MCF 10A (cell line): ENCODE results near the gene CWF19L2. TPM values are rescaled to one million over a fixed set of nuclear protein-coding genes. Genes with fewer than 3 reads are reported as not detected.
"Not testable (repeated sequence)": the region's sequence is repeated elsewhere in the genome, so short reads cannot be mapped to it uniquely, and the experiment has no call there.

Experiments used
- Bru-seq: library from RNA; stranded (reverse); fragments of 400-500 nt; gene quantifications from one replicate; lab custom pipeline; 2021; lab: Mats Ljungman, UMichigan
- BruChase-seq, 2 experiments: library from RNA; stranded (reverse); fragments of 400-500 nt; gene quantifications; one replicate each; lab custom pipeline; 2021; lab: Mats Ljungman, UMichigan
- BruUV-seq: library from RNA; stranded (reverse); fragments of 400-500 nt; replicated peaks from 2 replicates; lab custom pipeline; 2021; lab: Mats Ljungman, UMichigan
- CTCF ChIA-PET: fragments of 300-600 bp; sonication (Branson Sonifier 250); formaldehyde crosslinking; extraction: SDS; loops from one replicate; lab custom pipeline; 2021; ENCODE audit warnings: antibody characterized with exemption, inconsistent platforms; lab: Yijun Ruan, JAX
- POLR2A ChIA-PET: fragments of 300-600, 350-650 bp; sonication (Branson Sonifier 250); formaldehyde crosslinking; extraction: SDS; loops from one replicate; lab custom pipeline; 2020; ENCODE audit warnings: antibody characterized with exemption, inconsistent platforms; lab: Yijun Ruan, JAX
- DNase-seq: peaks from one replicate; pipeline ENCODE4 v3.0.0-alpha.2; 2018; ENCODE audit not compliant: unreplicated experiment
- H3K27ac Mint-ChIP-seq: one replicate; pipeline ENCODE4 v1.8.0; 2022; ENCODE audit warnings: mild to moderate bottlenecking, low read depth, mixed read lengths; ENCODE audit not compliant: unreplicated experiment
- H3K27me3 Mint-ChIP-seq: one replicate; pipeline ENCODE4 v1.8.0; 2022; ENCODE audit warnings: mixed read lengths; ENCODE audit not compliant: insufficient read depth, unreplicated experiment
- H3K36me3 Mint-ChIP-seq: one replicate; pipeline ENCODE4 v1.8.0; 2022; ENCODE audit warnings: mild to moderate bottlenecking, moderate library complexity, mixed read lengths; ENCODE audit not compliant: insufficient read depth, unreplicated experiment
- H3K4me1 Mint-ChIP-seq: one replicate; pipeline ENCODE4 v1.8.0; 2022; ENCODE audit warnings: mixed read lengths; ENCODE audit not compliant: insufficient read depth, unreplicated experiment
- H3K4me3 Mint-ChIP-seq: one replicate; pipeline ENCODE4 v1.8.0; 2022; ENCODE audit warnings: mild to moderate bottlenecking, moderate library complexity, mixed read lengths; ENCODE audit not compliant: unreplicated experiment
- H3K9me3 Mint-ChIP-seq: one replicate; pipeline ENCODE4 v1.8.0; 2022; ENCODE audit warnings: mixed read lengths; ENCODE audit not compliant: unreplicated experiment
- intact Hi-C: fragments of 100-400 bp; cut with micrococcal nuclease; formaldehyde crosslinking; loops from 2 replicates; pipeline ENCODE4 v1.14.1; 2022
- long read RNA-seq: library from polyadenylated mRNA; stranded (forward); transcript quantifications from one replicate; pipeline ENCODE4 v2.0.0, GENCODE V29; 2022
- total RNA-seq: library from RNA; stranded (reverse); gene quantifications from 2 replicates; pipeline ENCODE4 v1.2.3, GENCODE V29; 2022
- TF ChIP-seq, protein P1 (sequence below): fragments of 200-600 bp; IDR thresholded peaks from one replicate; pipeline ENCODE4 v1.8.0; 2022; ENCODE audit warnings: antibody characterized with exemption, mild to moderate bottlenecking; ENCODE audit not compliant: unreplicated experiment

The CWF19L2 gene
- total RNA-seq (8.5 and 10.7 TPM in 2 replicates), Bru-seq, nascent RNA (percentile 75 among the genes with signal in this experiment), BruChase-seq, experiment 1, labeled RNA remaining after a 6-hour chase (percentile 62 among the genes with signal in this experiment), BruChase-seq, experiment 2, labeled RNA remaining after a 2-hour chase (percentile 66 among the genes with signal in this experiment)
- long read RNA-seq, transcript CWF19L2-201 (18 exons, 3,278 nt): major isoform, 14 of 28 reads
- long read RNA-seq, partial matches to known transcripts: 5 of 28 reads
- long read RNA-seq, other reads (novel, unspliced or antisense): 9 of 28 reads

DNA sequence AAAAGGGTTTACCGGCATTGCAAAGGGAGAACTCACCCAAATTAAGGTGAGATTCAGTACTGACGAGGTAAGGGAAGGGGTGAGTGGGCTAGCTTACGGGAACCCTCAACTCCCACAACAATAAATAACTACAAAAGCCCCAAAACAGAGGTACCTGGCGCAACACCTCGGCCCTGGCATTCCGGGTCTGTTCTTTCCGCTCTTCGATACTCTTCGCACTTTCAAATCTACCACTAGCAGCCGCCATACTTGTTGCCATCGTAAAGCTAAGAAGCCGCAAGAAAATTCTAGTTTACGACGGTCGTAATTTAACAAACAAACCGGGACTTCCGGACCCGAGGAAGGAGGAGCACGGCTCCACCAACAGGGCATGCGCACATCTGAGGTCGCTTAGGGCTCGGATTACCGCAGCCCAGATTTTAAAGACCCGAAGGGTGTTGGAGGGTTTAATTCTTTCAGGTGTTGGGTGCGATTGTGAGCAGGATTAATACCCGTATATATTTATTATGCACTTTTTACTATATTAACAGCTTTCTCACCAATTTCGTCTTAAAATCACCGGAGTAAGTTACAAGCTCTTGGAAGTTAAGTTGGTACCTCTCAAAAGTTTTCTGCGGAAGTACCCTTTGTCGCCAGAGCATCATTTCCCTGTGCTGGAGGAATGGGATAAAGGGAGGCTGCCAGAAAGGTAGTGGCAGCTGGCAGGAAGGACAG lies at the start of gene CWF19L2:
CWF19L2 (minus strand) TSS at position 268 of the 714 bp plus-strand sequence; CDS start at position 259, 9 bp downstream.
- POLR2A ChIA-PET: interaction anchor here (0.5 to 2.7 kb wide), 22 partner anchors 9 to 1301 kb away, joined by 3 to 23 read pairs (median 4); no protein-coding TSS in a partner anchor
- Mint-ChIP-seq H3K36me3 (peaks cover 16% of the 10 kb centered on the region), H3K9me3 (no peaks in the 10 kb centered on the region), H3K27me3 (peaks cover 10% of the 10 kb centered on the region), H3K4me3 (peak within 1 kb of the TSS; percentile 91), H3K27ac (peak within 1 kb of the TSS; percentile 87), H3K4me1 (peaks cover 16% of the 10 kb centered on the region)
- BruUV-seq: no TSS peak
- CTCF ChIA-PET: interaction anchor here (0.6 to 1.4 kb wide), 6 partner anchors 9 to 1138 kb away, joined by 3 to 6 read pairs (median 4); no protein-coding TSS in a partner anchor
- intact Hi-C loops: no loop called here
- peak; percentile 95 for DNase-seq
- TF ChIP-seq, protein P1, sequence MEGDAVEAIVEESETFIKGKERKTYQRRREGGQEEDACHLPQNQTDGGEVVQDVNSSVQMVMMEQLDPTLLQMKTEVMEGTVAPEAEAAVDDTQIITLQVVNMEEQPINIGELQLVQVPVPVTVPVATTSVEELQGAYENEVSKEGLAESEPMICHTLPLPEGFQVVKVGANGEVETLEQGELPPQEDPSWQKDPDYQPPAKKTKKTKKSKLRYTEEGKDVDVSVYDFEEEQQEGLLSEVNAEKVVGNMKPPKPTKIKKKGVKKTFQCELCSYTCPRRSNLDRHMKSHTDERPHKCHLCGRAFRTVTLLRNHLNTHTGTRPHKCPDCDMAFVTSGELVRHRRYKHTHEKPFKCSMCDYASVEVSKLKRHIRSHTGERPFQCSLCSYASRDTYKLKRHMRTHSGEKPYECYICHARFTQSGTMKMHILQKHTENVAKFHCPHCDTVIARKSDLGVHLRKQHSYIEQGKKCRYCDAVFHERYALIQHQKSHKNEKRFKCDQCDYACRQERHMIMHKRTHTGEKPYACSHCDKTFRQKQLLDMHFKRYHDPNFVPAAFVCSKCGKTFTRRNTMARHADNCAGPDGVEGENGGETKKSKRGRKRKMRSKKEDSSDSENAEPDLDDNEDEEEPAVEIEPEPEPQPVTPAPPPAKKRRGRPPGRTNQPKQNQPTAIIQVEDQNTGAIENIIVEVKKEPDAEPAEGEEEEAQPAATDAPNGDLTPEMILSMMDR: no peak

DNA sequence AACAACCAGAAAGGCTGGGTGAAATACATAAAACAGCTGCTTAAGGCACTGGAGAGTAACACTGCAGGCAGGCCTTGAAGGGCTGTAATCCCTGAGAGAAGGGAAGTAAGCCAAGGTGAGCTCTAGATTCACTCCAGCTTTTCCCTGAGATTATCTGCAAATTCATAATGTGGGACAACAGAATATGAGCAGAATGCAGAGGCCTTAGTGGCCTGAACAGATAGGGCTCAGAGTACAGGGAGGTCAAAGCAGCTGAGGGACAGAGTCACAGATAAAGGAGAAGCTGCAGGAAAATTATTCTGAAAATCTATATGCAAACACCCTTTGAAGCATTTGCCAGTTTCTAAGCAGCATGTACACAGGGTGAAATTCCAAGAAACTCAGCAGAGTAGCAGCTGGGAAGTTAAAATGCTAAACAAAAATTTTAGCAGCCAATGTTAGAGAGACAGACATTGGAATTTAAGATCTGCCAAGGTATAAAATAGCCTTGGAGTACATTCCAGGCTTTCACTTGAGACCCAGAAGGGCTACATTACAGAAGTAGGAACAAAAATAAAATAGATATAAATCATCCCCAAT lies 48.1 kb upstream of the CWF19L2 start:
- H3K27me3 Mint-ChIP-seq: no peaks in the 10 kb centered on the region
- no TSS peak for BruUV-seq
- POLR2A ChIA-PET: interaction anchor here (0.6 kb wide), 1 partner anchor 346 kb away, joined by 3 read pairs; no protein-coding TSS in a partner anchor
- peaks cover 24% of the 10 kb centered on the region for H3K36me3 Mint-ChIP-seq
- DNase-seq: no peak
- H3K4me1 Mint-ChIP-seq: no peaks in the 10 kb centered on the region
- intact Hi-C loops: no loop called here
- H3K27ac Mint-ChIP-seq: no peak overlapping the region
- H3K9me3 Mint-ChIP-seq: no peaks in the 10 kb centered on the region
- no peak overlapping the region for H3K4me3 Mint-ChIP-seq
- TF ChIP-seq, protein P1: no peak
- CTCF ChIA-PET: no interaction called here

DNA sequence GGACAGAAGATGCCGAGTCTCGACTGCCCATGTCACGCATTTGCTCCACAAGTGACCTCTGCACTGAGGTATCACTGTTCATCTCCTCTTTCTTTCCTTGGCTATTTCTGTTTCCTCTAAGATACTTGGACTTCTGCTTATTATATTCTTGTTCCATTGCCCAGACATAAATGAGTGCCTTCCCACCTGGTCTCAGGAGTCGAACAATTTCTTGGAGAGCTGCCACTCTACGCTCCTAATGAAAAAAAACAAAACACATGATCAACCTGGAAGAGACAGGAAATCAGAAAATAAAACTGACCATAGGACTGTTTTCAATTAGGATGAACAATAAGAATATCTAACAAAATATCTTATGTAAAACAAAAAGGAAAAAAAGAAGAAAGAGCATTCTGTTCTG lies 47.4 kb upstream of the CWF19L2 start:
- no peaks in the 10 kb centered on the region for H3K27me3 Mint-ChIP-seq
- intact Hi-C loops: no loop called here
- TF ChIP-seq, protein P1: no peak
- H3K4me1 Mint-ChIP-seq: no peaks in the 10 kb centered on the region
- no peak for DNase-seq
- BruUV-seq: no TSS peak
- ChIA-PET CTCF (no interaction called here), POLR2A (interaction anchor here (0.6 to 0.7 kb wide), 2 partner anchors 346 to 1011 kb away, joined by 3 to 4 read pairs; no protein-coding TSS in a partner anchor)
- H3K9me3 Mint-ChIP-seq: no peaks in the 10 kb centered on the region
- peaks cover 24% of the 10 kb centered on the region for H3K36me3 Mint-ChIP-seq
- H3K27ac Mint-ChIP-seq: no peak overlapping the region
- H3K4me3 Mint-ChIP-seq: no peak overlapping the region

DNA sequence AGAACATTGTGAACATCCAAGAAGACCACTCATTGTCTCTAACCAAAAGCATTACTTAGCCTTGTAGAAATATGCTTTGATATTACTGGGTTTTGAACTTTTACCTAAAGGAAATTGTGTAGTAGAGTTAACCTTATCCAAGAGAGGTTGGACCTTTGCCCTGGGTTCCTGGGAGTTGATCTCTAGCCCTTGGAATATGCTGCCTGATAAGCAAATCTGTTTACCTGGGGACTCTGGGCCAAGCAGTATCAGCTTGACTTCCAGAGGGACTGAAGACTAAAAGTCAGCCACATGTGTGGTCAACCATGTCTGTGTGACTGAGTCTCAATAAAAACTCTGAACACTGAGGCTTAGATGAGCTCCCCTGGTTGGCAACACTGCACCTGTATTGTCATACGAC lies 44.1 kb upstream of the CWF19L2 start:
- no peaks in the 10 kb centered on the region for H3K27me3 Mint-ChIP-seq
- H3K9me3 Mint-ChIP-seq: no peaks in the 10 kb centered on the region
- POLR2A ChIA-PET: no interaction called here
- peaks cover 18% of the 10 kb centered on the region for H3K36me3 Mint-ChIP-seq
- intact Hi-C loops: no loop called here
- BruUV-seq: no TSS peak
- H3K27ac Mint-ChIP-seq: no peak overlapping the region
- no peak for DNase-seq
- no peaks in the 10 kb centered on the region for H3K4me1 Mint-ChIP-seq
- CTCF ChIA-PET: no interaction called here
- TF ChIP-seq, protein P1: no peak
- no peak overlapping the region for H3K4me3 Mint-ChIP-seq

DNA sequence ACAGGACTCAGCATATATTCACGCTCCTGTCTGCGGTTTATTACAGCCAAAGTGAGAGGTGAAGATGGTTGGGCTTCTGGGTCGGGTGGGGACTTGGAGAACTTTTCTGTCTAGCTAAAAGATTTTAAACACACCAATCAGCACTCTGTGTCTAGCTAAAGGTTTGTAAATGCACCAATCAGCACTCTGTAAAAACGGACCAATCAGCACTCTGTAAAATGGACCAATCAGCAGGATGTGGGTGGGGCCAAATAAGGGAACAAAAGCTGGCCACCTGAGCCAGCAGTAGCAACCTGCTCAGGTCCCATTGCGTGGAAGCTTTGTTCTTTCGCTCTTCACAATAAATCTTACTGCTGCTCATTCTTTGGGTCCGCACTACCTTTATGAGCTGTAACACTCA lies 39.7 kb upstream of the CWF19L2 start:
- ChIA-PET CTCF (interaction anchor here (0.6 kb wide), 1 partner anchor 419 kb away, joined by 3 read pairs; no protein-coding TSS in a partner anchor), POLR2A (interaction anchor here (5.4 kb wide), 1 partner anchor 39 kb away, joined by 23 read pairs; the partner anchor contains the start of gene CWF19L2)
- H3K27ac Mint-ChIP-seq, H3K4me3 Mint-ChIP-seq, H3K27me3 Mint-ChIP-seq, BruUV-seq, intact Hi-C loops, H3K9me3 Mint-ChIP-seq, DNase-seq, H3K36me3 Mint-ChIP-seq: not testable (repeated sequence)
- peaks cover 23% of the 10 kb centered on the region for H3K4me1 Mint-ChIP-seq
